Measurements from ENCODE around the gene ZFP3. TPM values are rescaled to one million over a fixed set of nuclear protein-coding genes. Genes with fewer than 3 reads are reported as not detected.

The ZFP3 gene
- total and polyA plus RNA-seq, 2 of the 4 experiments (the other 2 are of a cell fraction), result 0.54 to 0.75 TPM

- Histone ChIP-seq H3K4me2 (ENCODE audit: low read depth, low read length) (no peak overlapping the region), H2AFZ (replicated peaks; ENCODE audit: low read length, poor library complexity) (no peak overlapping the region), H3K14ac (replicated peaks; ENCODE audit: low read depth, low read length) (no peak overlapping the region), H3K79me1 (ENCODE audit: low read depth in 1 of 2, low read length in 2 of 2) (no peaks in the 10 kb centered on the region), H2BK120ac (ENCODE audit: low read depth, low read length) (no peak overlapping the region), H3K4ac (ENCODE audit: low read depth, low read length) (no peak overlapping the region), H3K9ac (ENCODE audit: low read depth, low read length) (no peak overlapping the region), H3K4me3 (ENCODE audit: insufficient read depth, low read depth, low read length) (no peak overlapping the region), H2BK5ac (ENCODE audit: low read depth, low read length, poor library complexity, severe bottlenecking) (no peak overlapping the region), H3K18ac (ENCODE audit: low read depth, low read length) (no peak overlapping the region), H2BK20ac (ENCODE audit: low read depth, low read length) (no peak overlapping the region), H3K27me3 (ENCODE audit: control insufficient read depth, insufficient read depth, low read length) (peaks cover 13% of the 10 kb centered on the region), H4K8ac (ENCODE audit: low read depth in 2 of 2, low read length in 2 of 2) (no peak overlapping the region), H3K9me1 (ENCODE audit: insufficient read depth, low read length) (no peaks in the 10 kb centered on the region), H3K4me1 (ENCODE audit: control insufficient read depth, insufficient read depth, low read length) (no peaks in the 10 kb centered on the region), H4K5ac (ENCODE audit: low read depth, low read length) (no peak overlapping the region), H4K20me1 (ENCODE audit: insufficient read depth, low read length) (no peaks in the 10 kb centered on the region), H3K23ac (ENCODE audit: low read depth, low read length) (no peak overlapping the region), H2AK5ac (ENCODE audit: low read depth, low read length) (no peak overlapping the region), H3K27ac (ENCODE audit: insufficient read depth, low read length) (no peak overlapping the region), H2AK9ac (replicated peaks; ENCODE audit: low read depth, low read length, poor library complexity) (no peak overlapping the region), H3K36me3 (ENCODE audit: control insufficient read depth, insufficient read depth, low read length) (no peaks in the 10 kb centered on the region), H3K9me3 (ENCODE audit: control insufficient read depth, insufficient read depth, low read length) (no peaks in the 10 kb centered on the region), H3K56ac (ENCODE audit: extremely low read depth, insufficient read depth, low read length) (no peak overlapping the region), H4K91ac (ENCODE audit: insufficient read depth, low read depth, low read length) (no peak overlapping the region), H2BK15ac (ENCODE audit: low read depth, low read length) (no peak overlapping the region)
- ChIA-PET POLR2A (ENCODE audit: unreplicated experiment) (no interaction called here), CTCF (no interaction called here)
- dilution Hi-C loops (cut with HindIII; ENCODE audit: low sequenced_read_pairs, unreplicated experiment), result no loop called here
- TF ChIP-seq BHLHE40 (IDR thresholded peaks at IDR 0.05; ENCODE audit: low read depth, low read length) (no peak), USF2 (IDR thresholded peaks at IDR 0.05; ENCODE audit: low read depth, low read length) (no peak), CEBPB (IDR thresholded peaks at IDR 0.05; ENCODE audit: low read depth, low read length) (no peak), ELK1 (IDR thresholded peaks at IDR 0.05; ENCODE audit: borderline replicate concordance, low read depth, low read length) (no peak), CHD1 (IDR thresholded peaks at IDR 0.05; ENCODE audit: low read depth, low read length) (no peak), RFX5 (IDR thresholded peaks at IDR 0.05; ENCODE audit: low read depth, low read length) (no peak), MXI1 (IDR thresholded peaks at IDR 0.05; ENCODE audit: borderline replicate concordance, low read depth, low read length) (no peak), MAZ (IDR thresholded peaks at IDR 0.05; ENCODE audit: borderline replicate concordance, low read depth, low read length) (no peak), MAFK (IDR thresholded peaks at IDR 0.05; ENCODE audit: low read depth, low read length) (no peak), RAD21 (IDR thresholded peaks at IDR 0.05; ENCODE audit: low read length) (no peak)
- no peak for DNase-seq
- intact Hi-C loops (cut with micrococcal nuclease), result no loop called here
- no peak for ATAC-seq (ENCODE audit: low read depth)
- no TSS peak for BruUV-seq (replicated peaks)
- no CpG with 5 or more reads among the region's 7 CpGs for WGBS, 2 experiments (ENCODE audit: extremely low coverage in 2 of 2, insufficient read length in 1 of 2)
- in situ Hi-C loops (cut with MboI; ENCODE audit: low sequenced_read_pairs), result no loop called here
These were observed 53.0 kb downstream of the ZFP3 start for GRCh38 chr17:5131146-5131715.
